GM21447 (cell line): ENCODE measurements around the gene PMFBP1.
A peak's percentile ranks its signal among the peaks of the same experiment; 100 is the strongest.

Experiments
- ATAC-seq: cut with Tn5 transposase; IDR thresholded peaks from one replicate; pipeline ENCODE4 v1.9.1; 2021; ENCODE audit not compliant: unreplicated experiment

Gene PMFBP1, protein sequence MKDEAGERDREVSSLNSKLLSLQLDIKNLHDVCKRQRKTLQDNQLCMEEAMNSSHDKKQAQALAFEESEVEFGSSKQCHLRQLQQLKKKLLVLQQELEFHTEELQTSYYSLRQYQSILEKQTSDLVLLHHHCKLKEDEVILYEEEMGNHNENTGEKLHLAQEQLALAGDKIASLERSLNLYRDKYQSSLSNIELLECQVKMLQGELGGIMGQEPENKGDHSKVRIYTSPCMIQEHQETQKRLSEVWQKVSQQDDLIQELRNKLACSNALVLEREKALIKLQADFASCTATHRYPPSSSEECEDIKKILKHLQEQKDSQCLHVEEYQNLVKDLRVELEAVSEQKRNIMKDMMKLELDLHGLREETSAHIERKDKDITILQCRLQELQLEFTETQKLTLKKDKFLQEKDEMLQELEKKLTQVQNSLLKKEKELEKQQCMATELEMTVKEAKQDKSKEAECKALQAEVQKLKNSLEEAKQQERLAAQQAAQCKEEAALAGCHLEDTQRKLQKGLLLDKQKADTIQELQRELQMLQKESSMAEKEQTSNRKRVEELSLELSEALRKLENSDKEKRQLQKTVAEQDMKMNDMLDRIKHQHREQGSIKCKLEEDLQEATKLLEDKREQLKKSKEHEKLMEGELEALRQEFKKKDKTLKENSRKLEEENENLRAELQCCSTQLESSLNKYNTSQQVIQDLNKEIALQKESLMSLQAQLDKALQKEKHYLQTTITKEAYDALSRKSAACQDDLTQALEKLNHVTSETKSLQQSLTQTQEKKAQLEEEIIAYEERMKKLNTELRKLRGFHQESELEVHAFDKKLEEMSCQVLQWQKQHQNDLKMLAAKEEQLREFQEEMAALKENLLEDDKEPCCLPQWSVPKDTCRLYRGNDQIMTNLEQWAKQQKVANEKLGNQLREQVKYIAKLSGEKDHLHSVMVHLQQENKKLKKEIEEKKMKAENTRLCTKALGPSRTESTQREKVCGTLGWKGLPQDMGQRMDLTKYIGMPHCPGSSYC

DNA sequence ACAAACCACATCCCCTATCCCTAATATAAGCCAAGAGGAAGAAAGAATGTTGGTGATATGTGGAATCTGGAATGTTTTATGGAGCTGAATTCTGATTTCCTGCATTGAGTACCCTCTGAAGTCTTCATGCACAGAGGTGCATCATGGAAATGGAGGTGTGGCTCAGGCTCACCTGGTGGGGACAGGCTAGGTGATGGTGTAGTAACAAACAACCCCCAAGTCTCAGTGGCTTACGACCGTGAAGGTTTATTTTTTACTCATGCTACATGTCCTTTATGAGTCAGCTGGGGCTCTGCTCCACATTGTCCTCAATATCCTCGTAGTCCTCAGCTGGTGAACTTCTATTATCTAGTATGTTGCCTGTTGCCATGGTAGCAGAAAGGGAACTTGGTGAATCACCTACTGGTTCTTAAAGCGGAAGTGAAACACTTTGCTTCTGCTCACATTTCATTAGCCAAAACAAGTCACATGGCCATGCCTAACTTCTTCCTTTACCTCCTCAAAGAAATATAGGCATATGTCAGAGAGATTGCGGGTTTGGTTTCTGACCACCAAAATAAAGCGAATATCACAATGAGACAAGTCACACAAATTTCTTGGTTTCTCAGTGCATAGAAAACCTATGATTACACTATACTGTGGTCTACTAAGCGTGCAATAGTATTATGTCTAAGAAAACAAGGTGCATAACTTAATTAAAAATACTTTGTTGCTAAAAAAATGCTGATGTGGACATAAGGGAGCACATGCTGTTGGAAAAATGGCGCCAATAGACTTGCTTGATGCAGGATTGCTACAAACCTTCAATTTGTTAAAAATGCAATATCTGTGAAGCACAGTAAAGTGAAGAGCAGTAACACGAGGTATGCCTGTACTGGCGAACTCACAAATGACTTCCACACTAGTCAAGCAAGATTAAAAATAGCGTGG, at the start of gene PMFBP1:
TSS of gene PMFBP1 (minus strand) at position 51 of the 930 bp plus-strand sequence. CDS start 947 bp downstream, outside the sequence.
- peak; percentile 98 for ATAC-seq

DNA sequence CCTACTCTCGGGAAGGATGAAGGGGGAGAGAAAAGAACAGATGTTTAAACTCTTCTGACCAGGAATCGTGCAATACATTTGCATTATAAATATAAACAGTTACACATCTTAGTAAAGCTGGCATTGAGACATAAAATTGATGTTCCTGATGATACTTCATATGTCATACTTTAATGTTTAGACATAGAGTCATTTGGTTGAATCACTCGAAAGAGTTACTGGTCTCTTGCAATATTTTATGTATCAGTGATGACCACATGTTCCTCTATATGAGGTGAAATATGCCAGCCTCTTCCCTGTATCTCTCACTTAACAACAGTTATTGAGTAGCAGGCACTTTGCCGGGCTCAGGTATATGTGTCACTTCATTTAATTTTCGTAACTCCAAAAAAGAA, 49.7 kb upstream of the PMFBP1 start:
- ATAC-seq = no peak

- no peak for ATAC-seq
Measured at GRCh38 chr16:72220875-72221629, 49.1 kb upstream of the PMFBP1 start.

GRCh38 chr16:72219282-72219681, 47.3 kb upstream of the PMFBP1 start:
- ATAC-seq = no peak

GRCh38 chr16:72216767-72217166, 44.8 kb upstream of the PMFBP1 start:
- no peak for ATAC-seq

- ATAC-seq = no peak
Measured at GRCh38 chr16:72214821-72215220, 42.9 kb upstream of the PMFBP1 start.

- no peak for ATAC-seq
Measured at GRCh38 chr16:72211110-72211509, 39.2 kb upstream of the PMFBP1 start.

DNA sequence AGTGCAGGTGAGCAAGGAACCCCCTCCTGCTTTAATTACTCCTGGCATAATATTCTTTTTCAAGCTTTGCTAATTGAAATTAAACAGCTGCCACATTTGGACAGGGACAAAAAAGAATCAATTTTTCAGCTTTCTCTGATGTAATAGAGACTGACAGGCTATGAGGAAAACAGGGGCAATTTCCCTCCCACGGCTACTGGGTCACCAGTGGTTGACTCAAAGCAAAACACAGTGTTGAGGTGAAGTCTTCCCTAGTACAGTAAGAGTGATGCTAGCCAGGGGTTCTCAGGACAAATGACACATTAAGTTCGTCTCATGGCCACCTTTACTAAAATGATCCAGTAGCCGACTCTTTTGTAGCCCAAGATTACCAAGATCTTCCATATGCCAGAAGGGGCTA, 38.6 kb upstream of the PMFBP1 start:
- no peak for ATAC-seq

- ATAC-seq = no peak
Measured at GRCh38 chr16:72210072-72210471, 38.1 kb upstream of the PMFBP1 start.

GRCh38 chr16:72206299-72206698, 34.3 kb upstream of the PMFBP1 start:
- ATAC-seq = no peak

- peak; percentile 77 for ATAC-seq
Measured at GRCh38 chr16:72203401-72203800, 31.4 kb upstream of the PMFBP1 start.

- no peak for ATAC-seq
Measured at GRCh38 chr16:72202014-72202413, 30.1 kb upstream of the PMFBP1 start.

GRCh38 chr16:72201387-72201786, 29.4 kb upstream of the PMFBP1 start:
- no peak for ATAC-seq

DNA sequence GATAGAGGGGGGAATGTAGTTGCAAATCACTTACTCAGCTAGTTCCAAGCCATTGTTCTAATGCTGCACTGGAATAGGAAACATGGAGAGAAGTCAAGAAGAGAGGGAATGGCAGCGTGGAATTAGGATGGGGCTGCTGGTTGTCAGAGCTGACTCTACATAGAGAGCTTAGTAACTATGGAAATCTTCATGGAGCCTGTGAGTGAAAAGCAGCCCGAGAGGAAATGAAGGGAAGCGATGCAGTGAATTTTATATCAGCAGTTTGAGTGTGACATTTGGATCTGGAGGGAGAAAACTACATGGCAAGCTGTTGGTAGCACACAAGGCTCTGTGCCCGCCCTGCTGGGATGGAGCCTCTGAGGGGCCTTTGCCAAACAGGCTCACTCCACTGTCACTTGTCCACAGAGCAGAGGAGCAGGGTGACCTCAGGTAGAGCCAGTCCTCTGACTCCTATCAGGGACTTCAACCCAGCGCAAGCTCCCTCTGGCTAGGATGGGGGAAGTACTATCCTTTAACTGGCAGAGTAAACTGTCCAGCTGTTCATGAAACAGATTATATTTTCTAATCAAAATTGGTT, 27.9 kb upstream of the PMFBP1 start:
- ATAC-seq = no peak

GRCh38 chr16:72198771-72199201, 26.8 kb upstream of the PMFBP1 start:
- ATAC-seq = no peak

DNA sequence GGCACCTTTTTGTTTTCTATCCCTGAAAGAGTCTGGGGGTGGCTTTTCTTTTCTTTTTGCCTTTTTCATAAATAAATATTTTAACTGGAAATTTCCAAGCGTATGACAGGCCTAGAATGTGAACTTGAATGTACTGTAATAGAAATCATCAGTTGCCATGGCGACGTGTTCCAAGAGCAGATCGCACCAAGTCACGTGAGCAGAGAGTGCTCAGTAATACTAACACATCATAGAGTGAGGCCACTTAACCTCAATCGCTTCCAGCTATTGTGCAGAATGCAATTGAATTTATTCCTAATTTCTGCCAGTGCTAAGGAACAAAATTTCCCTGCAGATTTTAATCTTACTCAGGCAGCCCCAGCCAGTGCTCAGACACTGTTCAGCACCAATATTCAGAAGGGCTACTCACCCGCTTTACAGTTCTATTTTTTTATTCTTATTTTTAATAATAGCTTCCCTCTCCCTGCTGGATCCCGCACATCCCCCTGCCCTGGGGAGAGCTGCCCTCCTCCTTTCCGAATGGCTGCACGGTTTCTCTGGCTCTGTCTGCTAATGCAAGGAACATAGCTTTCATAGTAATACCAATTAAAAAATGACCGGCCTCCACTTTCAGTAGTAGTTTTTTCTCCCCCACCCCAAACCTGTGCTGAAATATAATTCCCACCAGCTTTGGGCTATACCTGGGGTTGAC, 26.2 kb upstream of the PMFBP1 start:
- no peak for ATAC-seq

- ATAC-seq = no peak
Measured at GRCh38 chr16:72197545-72197944, 25.6 kb upstream of the PMFBP1 start.

DNA sequence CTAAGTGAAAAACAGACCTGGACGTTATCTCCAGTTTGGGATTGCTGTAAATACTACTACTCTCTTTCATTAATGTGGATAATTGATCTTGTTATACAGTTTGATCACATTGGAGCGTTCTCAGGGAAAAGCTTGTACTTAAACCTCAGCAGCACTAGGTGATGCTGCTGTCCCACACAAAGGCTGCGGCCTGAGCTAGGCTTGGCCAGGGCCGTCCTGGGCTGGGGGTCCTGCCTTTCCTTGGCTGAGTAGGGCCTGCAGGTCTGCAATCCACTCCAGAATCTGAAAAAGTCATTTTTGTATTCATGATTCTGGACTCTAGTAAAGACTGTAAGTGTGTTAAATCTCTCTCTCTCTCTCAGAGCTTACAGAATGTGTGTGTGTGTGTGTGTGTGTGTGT, 23.7 kb upstream of the PMFBP1 start:
- no peak for ATAC-seq

DNA sequence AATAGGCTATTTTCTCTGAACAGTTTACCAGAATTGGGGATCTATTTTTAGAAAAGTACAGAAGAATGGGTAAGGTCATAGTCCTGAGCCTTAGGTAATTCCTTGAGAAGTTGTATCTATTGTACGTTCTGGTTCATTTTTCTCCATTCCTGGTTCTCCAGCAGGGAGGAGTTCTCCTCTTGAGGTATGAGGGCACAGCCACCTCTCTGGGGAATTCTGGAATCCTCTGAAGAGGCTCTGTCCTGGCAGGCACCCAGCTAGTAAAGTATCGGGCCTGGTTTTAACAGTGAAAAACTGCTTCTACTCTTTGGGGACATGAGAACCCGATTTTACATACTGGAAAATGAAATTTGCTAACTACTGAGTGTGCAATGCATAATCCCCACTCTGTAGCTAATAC, 19.6 kb upstream of the PMFBP1 start:
- no peak for ATAC-seq
